AML-193 (cell line): ENCODE measurements around the gene CHAT.

ENCODE experiments used
- DNase-seq, 2 experiments: peaks; one replicate each; lab custom pipeline; 2025; lab: John Stamatoyannopoulos, UW

CHAT gene

DNA sequence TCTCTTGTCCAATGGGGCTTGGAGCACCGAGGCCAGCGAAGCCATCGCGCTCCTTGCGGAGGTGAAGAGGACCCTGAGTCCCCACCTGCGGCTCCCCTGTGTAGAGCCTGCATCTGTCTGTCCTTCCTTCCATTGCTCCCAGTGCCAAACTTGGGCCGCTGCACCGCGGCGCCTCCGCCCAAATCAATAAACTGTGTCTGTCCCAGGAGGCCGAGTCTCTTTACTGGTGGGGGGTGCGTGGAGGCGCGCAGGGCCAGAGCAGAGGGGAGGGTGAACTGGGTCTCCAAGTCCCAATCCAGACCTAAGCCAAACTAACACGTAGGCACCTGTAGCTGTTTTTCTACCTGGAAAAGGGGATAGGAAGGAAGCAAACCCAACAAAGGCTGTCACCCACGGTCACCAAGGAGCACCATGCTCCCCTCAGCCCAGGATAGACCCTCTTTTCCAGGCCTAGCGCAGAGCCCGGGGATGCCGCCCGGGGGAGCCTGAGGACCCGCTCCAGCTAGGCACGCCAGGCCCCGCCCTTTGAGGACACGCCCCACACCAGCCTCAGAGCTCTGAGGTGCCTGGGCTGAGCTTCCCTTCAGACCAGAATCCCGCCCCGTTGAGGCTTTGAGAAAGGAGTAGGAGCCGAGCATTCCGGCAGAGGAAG is 1.2 kb upstream of the CHAT start:
- no peak for DNase-seq

DNA sequence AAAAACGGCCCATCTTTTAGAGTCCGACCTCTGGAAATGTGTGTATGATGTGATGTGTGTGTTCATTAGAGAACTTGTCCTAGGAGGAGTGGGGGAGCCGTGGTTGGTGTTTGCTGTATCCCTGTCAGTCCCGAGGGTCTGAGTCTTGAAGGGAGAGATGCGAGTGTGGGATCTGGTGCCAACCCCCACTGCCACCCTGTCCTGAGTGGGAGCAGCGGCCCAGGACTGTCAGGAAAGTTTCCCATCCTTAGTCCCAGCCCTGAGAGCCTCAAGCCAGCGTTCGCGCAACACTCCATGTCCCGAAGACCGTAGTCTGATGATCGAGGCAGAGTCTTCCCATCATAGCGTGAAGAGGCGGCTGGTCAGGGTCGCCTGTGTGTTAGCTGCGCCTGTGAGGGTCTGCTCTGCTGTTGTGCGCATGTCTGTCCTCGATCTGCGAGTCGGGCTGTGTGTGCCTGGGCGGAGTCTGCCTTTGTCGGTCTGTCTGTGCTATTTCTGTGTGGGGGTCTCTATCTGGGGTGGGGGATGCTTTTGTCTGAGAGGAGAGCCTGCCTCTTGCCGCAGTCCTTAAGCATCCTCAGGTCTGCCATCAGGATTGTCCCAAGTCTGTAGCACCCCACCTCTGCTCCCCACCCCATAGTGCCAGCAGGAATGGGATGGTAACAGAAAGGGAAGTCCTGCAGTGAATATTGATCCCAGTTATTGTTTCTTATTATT is 514 bp upstream of the CHAT start:
- DNase-seq, result no peak

DNA sequence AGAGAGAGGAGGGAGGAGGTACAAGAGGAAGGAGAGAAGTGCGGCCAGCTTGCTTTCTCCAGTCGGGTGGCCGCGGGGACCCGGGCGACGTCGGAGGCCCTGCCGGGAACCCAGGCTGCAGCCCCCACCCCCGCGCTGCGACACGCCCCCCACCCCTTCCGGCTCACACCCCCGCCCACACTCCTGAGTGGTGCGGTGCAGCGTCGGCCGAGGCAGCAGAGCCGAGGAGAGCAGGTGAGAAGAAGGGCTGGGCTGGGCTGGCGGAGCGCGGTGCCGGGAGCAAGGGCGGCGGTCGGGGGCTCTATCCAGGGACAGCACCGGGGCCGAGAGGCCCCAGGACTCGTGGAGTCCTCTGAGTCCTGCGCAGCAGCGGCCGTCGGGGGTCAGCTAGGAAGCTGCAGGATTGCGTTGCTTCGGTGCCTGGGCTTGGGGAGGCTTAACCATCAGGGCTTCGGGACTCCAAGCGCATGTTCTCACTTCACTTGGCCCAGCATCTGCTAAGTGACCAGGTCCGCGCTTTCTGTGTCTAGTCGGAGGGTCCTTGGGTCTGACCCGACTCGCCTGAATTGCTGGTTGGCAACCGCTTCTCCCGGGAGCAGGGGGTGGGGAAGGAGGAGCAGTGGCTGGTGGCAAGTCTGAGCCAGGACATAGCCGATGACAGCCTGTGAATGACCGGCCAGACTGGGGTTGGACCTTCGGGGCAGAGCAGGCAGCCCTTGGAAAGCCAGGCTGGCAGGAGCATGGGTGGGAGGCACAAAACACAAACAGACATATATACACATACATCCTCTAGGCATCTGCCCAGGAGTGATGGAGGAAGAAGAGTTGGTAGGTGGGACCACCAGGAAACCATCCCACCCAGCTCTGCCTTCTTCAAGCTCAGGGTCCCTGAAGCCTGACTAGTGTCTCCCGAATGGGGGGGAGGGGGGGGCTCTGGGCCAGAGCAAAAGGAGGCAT is 683 bp downstream of the CHAT start:
- DNase-seq, result no peak

DNA sequence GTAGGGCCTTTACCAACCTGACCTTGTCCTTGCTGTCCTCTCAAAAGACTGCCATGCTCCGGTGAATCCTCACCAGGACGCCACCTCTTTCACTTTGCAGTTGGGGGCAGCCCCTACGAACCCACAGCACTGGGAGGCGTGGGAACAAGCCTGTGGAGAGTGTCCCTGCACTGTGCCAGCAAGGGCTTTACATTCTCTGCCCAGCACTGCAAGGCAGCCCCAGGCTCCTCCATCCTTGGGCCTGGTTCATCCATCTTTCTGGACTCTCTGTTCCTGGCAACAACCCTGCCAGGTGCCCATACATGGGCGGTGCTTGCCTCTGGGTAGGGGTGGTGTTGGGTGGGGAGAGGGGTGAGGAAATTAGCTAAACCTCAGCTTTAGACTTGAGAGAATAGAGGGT is 1.4 kb downstream of the CHAT start:
- no peak for DNase-seq

DNA sequence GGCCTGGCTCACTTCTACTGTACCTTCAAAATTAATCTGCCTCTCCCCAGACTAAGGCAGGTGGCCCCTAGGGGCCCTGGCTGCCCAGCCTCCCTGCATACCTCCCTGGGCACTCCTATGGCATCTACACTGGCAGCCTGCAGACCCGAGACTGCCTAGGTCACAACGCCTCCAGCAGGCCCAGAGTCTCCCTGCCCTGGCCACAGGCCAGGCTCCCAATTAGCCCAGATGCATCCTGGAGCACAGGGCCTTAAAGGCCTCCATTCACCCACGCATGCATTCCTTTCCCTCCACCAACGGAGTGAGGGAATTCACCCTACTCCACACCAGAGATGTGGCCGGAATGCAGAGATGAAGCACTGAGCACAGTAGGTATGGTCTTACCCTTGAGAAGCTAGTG is 1.9 kb downstream of the CHAT start:
- no peak for DNase-seq

DNA sequence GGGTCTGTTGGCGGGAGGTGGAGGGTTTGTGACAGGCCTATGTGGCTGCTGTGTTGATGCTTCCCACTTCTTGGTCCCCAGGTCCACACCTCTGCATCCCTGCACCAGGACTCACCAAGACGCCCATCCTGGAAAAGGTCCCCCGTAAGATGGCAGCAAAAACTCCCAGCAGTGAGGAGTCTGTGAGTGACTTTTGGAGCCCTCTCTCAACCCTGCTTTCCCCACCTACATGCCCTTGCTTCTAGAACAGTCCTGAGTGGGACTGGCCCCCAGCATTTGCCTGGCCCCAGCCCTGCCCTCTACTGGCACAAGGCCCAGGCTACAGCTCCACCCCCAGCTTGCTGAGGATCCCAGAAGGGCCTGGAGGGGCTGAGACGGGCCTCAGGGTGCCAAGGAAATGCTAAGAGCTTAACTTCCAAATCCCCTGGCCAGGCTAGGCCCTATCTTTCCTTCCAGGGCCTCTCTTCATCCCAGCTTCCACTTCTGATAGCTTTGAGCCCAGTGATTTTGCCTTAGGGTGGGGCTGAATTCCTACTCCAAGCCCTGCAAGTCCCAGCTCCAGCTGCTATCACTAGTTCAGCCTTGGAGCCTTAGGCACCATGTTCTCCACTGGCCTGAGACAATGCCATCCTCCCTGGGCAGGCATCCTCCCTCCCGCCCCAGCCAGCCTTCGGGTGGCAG is 2.7 kb downstream of the CHAT start:
- DNase-seq, result no peak

DNA sequence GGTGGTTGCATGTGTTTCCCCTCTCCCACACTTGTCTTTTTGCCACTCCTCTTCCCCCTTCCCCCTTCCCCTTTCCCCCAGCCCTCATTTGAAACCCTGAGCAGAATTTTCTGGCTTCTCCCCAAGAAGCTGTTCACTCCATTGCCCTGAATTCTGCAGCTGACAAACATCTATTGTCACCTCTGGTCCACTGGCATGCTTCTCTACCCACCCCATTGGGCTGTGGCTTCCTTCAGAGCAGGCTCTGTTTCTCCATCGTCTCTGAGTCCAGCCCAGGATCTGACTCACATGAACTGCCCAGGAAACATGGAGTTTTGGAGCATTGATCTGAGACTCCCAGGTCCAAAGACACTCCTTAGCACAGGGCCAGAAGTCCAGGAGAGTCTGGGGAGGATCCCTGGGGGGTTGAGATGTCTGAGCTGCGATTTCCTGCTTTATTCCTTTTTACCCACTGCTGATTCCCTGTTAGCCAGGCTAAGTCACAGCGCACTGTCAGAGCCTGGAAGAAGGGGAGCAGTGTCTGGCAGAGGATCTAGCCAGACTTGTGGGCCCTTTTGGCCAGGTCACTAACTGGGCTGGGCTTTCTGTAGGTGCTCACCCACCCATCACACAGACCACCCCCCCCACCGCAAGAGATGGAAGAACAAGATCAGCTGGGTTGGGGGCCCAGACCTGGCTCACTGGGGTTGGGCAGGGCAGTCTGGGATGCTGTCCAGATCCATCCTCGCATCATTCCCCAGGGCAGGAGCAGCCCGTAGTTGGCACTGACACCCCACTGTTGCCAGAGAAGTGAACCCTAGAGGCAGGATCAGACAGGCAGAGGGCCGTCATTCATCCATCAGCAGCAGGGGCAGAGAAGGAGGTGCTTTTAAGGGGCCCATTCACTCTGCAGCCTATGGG is 3.5 kb downstream of the CHAT start:
- DNase-seq, result no peak

DNA sequence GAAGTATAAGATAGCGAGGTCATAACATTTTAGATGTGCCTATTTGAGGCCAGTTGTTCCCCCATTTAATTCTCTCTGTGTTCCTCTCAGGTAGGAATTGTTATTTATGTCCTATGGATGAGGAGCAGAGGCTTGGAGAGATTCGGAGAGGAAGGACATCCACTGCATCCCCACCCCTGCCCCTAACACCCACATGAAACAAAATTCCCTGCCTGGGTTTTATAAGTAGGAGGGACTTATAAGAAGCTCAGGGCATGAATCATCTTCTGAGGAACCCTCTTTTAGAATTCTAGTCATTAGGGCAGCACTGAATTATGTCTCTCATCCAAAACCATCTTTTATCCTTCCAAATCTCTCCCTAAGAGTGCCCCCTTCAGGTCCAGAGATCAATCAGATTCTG is 5.0 kb downstream of the CHAT start:
- DNase-seq, result no peak

DNA sequence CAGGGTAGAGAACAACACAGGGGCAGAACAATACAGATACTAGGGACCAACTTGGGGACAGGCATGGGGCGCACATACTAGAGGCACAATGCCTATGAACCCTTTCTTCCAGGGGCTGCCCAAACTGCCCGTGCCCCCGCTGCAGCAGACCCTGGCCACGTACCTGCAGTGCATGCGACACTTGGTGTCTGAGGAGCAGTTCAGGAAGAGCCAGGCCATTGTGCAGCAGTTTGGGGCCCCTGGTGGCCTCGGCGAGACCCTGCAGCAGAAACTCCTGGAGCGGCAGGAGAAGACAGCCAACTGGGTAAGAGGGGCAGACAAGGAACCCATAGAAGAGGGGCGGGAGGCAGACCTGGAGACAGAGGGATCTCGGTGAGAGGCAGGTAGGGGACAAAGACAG is 5.8 kb downstream of the CHAT start:
- no peak for DNase-seq

DNA sequence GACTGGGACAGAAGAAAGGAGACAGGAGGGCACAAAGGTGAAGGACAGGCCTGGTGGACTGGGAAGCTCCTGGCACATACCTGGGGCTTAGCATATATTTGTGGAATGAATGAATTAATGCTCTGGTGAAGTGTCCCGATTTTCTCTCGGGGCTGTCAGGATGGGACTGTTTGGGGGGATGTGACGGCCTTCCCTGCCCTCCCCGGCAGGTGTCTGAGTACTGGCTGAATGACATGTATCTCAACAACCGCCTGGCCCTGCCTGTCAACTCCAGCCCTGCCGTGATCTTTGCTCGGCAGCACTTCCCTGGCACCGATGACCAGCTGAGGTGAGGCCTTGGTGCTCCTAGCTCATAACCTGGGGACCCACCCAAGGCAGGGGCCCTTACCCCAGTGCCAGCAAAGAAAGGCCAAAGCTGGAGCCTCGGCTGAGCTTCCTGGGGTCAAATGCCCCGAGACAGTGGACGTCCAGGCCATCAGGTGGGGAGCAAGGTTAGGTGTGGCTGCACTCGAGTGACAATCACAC is 6.5 kb downstream of the CHAT start:
- no peak for DNase-seq

DNA sequence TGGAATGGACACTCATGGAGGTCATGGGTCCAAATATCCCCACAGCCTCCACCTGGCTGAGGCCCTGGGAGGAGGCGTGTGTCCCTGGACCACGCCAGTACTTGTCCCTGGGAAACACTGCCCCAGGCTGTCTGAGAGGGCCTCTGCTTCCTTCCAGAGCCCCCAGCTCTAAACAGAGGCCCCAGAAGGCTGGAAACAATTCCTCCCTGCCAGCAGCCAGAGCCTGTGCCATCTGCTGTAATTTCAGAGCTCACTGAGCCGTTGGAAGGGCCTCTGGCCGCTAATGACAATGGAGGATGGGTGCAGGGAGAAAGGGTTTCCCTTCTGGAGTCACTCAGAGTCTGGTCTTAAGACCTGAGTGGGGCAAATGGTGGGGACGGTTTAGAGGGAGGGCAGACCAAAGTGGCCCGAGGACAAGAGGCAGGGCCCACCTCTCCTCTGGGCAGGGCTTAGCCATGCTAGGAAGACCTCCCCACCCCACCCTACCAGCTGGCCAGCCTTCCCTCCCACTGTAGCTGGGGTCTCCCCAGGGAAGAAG is 7.1 kb downstream of the CHAT start:
- DNase-seq, result no peak

DNA sequence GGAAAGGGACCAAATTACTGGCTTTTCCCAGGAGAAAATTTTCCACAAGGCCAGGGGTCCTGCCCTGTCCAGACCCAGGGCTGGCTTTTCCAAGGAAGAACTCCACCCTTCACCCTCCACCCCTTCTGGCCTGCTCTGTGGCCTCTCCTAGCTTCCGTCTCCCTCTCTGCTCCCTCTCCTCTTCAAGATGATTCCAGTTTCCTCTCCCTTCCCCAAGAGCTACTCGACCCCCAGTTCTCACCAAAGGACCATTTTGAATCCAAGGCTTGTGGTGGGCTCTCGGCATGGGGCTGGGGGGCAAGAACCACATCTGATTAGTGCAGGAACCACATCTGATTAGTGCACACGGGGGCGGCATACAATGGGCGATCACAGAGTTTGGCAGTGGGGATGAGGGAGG is 7.7 kb downstream of the CHAT start:
- no peak for DNase-seq

DNA sequence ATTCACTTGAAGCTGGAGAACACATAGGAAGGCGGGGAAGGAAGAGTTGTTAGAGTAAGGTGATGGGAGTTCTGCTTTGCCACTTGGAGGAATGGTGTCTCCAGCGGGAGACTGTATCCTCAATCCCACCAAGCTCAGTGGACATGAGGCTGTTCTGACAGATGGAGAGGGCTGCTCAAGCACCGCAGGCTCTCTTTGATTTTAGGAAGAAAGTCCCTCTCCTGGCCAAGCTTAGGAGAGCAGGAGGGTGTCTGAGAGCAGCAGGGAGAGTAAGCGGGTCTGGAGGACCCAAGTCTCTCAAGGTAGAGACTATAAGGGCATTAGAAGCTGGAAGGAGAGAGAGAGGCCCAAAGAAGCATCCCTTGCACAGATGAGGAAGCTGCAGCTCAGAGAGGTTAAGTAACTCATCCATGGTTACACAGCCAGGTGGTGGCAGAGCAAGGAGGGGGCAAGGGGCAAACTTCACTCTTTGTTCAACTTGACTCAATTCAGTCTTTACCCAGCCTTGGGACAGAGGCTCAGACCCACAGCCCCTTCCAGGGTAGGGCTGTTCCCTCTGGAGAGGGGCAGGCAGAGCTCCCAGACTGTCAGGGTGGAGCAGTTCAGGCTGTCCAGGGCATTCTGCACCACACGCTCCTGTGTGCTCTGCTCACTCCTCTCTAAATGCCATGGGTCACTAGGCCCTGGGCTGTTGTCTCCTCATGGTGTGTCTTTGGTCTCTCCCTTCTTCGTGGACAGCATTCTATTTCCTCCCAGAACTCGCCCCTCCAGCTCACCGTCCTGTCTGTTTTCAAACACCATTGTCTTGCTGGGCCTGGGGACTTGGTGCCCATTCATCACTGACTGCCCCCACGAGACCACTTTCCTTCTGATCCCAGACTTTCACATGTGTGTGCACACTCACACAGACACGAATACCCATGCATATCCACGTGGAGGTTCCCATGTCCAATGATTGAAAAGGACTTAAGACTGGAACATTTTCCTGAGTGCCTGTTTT is 8.9 kb downstream of the CHAT start:
- no peak for DNase-seq

DNA sequence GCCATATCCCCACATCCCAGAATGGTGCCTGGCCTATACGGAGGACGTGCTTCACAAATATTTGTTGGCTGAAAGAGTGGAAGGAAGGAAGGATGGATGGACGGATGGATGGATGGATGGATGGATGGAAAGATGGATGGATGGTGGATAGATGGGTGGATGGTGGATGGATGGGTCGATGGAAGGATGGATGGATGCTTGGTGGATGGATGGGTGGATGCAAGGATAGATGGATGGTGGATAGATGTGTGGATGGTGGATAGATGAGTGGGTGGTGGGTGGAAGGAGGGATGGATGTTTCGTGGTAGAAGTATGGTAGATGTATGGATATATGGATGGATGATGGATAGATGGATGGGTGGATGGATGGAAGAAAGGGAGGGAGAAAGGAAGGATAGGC is 10.8 kb downstream of the CHAT start:
- DNase-seq, result no peak

DNA sequence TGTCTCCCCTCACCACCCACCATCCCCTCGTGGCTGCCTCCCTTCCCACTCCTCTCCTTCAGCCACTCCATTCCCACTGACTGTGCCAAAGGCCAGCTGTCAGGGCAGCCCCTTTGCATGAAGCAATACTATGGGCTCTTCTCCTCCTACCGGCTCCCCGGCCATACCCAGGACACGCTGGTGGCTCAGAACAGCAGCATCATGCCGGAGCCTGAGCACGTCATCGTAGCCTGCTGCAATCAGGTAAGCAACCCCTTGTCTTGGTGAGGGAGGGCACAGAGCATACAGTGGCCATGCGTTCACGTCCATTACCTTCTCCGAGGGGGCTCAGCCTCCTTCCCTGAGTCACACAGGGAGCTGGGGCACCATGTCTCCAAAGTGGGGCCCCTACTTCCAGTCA is 11.6 kb downstream of the CHAT start:
- no peak for DNase-seq

DNA sequence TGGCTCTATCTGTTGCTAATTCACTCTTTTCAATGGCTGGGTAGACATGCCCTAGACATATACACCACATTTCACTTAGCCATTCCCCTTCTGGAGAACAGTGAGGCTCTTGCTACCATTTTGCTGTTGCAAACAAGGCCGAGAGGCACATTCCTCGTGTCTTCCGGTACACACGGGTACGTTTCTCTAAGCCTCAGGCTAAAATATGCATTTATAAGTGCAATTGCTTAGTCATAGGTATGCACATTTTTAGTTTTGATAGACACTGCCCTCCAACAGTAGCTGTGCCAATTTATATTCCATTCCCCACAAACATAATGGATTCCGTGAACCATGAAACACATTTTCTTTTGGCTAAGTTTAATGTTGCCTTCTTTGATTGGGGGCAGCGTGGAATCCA is 13.2 kb downstream of the CHAT start:
- DNase-seq, result no peak

DNA sequence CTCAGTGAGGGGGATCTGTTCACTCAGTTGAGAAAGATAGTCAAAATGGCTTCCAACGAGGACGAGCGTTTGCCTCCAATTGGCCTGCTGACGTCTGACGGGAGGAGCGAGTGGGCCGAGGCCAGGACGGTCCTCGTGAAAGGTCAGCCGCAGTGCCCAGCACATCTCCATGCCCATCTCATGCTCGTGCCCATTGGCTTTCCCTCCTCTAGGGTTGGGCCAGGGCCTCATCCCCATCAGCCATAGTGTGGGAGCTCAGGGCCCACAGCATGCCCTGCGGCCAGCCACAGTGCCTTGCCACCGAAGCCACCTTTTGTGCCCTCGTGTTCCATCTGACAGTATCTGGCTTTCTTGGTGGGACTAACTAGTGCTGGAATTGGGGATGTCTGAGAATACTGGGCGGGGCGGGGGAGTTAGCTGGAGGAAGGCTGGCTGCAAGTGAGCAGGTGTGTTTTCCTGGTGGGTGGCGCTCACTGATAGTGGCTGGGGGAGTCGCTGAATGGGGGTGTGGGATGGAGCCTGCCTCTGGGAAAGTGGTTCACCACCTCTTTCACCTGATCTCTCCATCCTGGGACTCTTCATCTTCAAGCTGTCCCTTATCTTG is 13.9 kb downstream of the CHAT start:
- no peak for DNase-seq

DNA sequence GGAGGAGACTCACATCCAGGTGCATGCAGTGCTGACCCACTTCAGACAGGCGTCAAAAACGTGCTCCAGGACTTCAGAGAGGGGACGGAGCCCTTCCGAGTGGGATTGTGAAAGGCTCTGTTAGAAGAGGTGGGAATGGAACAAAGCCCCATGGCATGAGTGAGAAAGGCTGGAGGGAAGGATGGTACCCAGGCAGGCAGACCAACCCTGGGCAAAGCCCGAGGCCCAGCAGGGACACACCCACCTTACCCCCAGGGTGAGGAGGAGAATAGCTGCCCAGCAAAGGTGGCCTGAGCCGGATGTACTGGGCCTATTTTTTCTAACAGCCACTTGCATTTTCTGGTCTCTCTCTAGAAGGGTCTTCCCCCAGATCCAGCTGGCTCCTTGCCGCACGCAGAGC is 14.8 kb downstream of the CHAT start:
- DNase-seq, result no peak

DNA sequence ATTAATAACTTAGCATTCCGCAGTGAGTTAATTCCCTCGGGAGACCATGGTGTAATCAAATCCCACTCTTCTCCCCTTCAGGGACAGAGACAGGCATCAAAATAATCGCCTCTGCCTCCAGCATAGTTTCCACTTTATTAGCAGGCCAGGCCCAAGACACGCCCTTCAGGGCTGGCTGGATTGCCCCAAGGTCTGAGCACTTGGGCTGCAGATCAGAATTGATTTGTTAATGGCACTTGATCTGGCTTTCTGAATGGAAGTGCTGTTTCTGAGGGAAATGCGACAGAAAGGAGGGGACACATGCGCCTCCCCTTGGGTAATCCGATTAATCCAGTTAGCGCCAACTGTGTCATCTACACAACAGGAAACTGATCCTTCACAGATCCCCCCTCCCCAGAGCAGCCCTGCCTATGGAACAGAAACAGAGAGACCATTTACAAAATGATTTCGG is 15.6 kb downstream of the CHAT start:
- no peak for DNase-seq
